Suprapubic skin (tissue), 4 donors: ENCODE results near the gene CEP131. TPM values are rescaled to one million over a fixed set of nuclear protein-coding genes. Genes with fewer than 3 reads are reported as not detected.

Source experiments
- DNase-seq, 2 donors: peaks; one replicate each; pipeline ENCODE4 v3.0.0-alpha.2; 2019; ENCODE audit warnings: low spot score in 2 of 2
- H3K27ac ChIP-seq: fragments of 200-600 bp; sonication (generic); one replicate; pipeline ENCODE4 v1.5.1; 2019
- H3K27me3 ChIP-seq: fragments of 200-600 bp; sonication (generic); one replicate; pipeline ENCODE4 v1.5.1; 2019
- H3K36me3 ChIP-seq: fragments of 200-600 bp; sonication (generic); one replicate; pipeline ENCODE4 v1.5.1; 2019
- H3K4me1 ChIP-seq: fragments of 200-600 bp; sonication (generic); one replicate; pipeline ENCODE4 v1.5.1; 2019
- H3K4me3 ChIP-seq: fragments of 200-600 bp; sonication (generic); one replicate; pipeline ENCODE4 v1.5.1; 2019; ENCODE audit warnings: mild to moderate bottlenecking
- H3K9me3 ChIP-seq: fragments of 200-600 bp; sonication (generic); one replicate; pipeline ENCODE4 v1.5.1; 2019
- CTCF ChIP-seq, 2 donors: fragments of 200-600 bp in 1 of 2; fragments of 450-650 bp in 1 of 2; sonication (generic) in 1 of 2; IDR thresholded peaks; one replicate each; pipeline ENCODE4 v1.5.1; 2016 to 2019; ENCODE audit warnings: antibody characterized with exemption in 2 of 2, mild to moderate bottlenecking in 1 of 2, moderate library complexity in 1 of 2
- EP300 ChIP-seq: sonication (generic); formaldehyde crosslinking; IDR thresholded peaks from one replicate; pipeline ENCODE4 v1.6.1; 2017; ENCODE audit warnings: antibody characterized with exemption
- POLR2A ChIP-seq, 2 donors: fragments of 450-650 bp; IDR thresholded peaks; one replicate each; pipeline ENCODE4 v1.6.1; 2017; ENCODE audit warnings: antibody characterized with exemption in 2 of 2, mild to moderate bottlenecking in 2 of 2, moderate library complexity in 2 of 2
- POLR2AphosphoS5 ChIP-seq, 3 donors: sonication (generic); formaldehyde crosslinking; IDR thresholded peaks; one replicate each; pipeline ENCODE4 v1.6.1; 2017; ENCODE audit warnings: antibody characterized with exemption in 3 of 3
- WGBS: methylation state at CpG from one replicate; pipeline ENCODE4 v1.1.5; 2018; 5-methylcytosine and 5-hydroxymethylcytosine counted together
- total RNA-seq, 4 donors: library from RNA; depleted of rRNA; stranded (reverse); fragments of >200 nt; gene quantifications; one replicate each; pipeline ENCODE4 v1.1.0, GENCODE V29; 2016

CEP131 gene
- total RNA-seq, 4 donors from 2014 or later: 4.2 to 9.5 (median 8.0) TPM

GRCh38 chr17:81183316-81183715 lies 39.4 kb downstream of the CEP131 start:
- Histone ChIP-seq H3K9me3 (no peaks in the 10 kb centered on the region), H3K36me3 (no peaks in the 10 kb centered on the region), H3K4me3 (no peak overlapping the region), H3K27ac (no peak overlapping the region), H3K27me3 (peaks cover 16% of the 10 kb centered on the region), H3K4me1 (no peaks in the 10 kb centered on the region)
- 91% methylated on average over 4 of the region's 10 CpGs for WGBS
- TF ChIP-seq EP300: no peak
- no peak for TF ChIP-seq POLR2AphosphoS5 (IDR thresholded peaks at IDR 0.05)
- no peak for TF ChIP-seq CTCF (IDR thresholded peaks at IDR 0.05)
- no peak for TF ChIP-seq POLR2A (IDR thresholded peaks at IDR 0.05)
- DNase-seq: no peak

GRCh38 chr17:81182596-81182995 lies 40.2 kb downstream of the CEP131 start:
- 68% methylated on average over 5 of the region's 5 CpGs for WGBS
- no peak for TF ChIP-seq EP300
- TF ChIP-seq POLR2A (IDR thresholded peaks at IDR 0.05): no peak
- no peak for TF ChIP-seq POLR2AphosphoS5 (IDR thresholded peaks at IDR 0.05)
- no peak for TF ChIP-seq CTCF (IDR thresholded peaks at IDR 0.05)
- Histone ChIP-seq H3K9me3 (no peaks in the 10 kb centered on the region), H3K27ac (no peak overlapping the region), H3K27me3 (peaks cover 16% of the 10 kb centered on the region), H3K4me3 (no peak overlapping the region), H3K4me1 (no peaks in the 10 kb centered on the region), H3K36me3 (no peaks in the 10 kb centered on the region)
- no peak for DNase-seq

GRCh38 chr17:81181811-81182185 lies 41.0 kb downstream of the CEP131 start:
- no CpG with 5 or more reads among the region's 19 CpGs for WGBS
- Histone ChIP-seq H3K36me3 (no peaks in the 10 kb centered on the region), H3K4me3 (no peak overlapping the region), H3K27ac (no peak overlapping the region), H3K9me3 (no peaks in the 10 kb centered on the region), H3K4me1 (no peaks in the 10 kb centered on the region), H3K27me3 (peaks cover 16% of the 10 kb centered on the region)
- no peak for DNase-seq
- TF ChIP-seq EP300 (no peak), CTCF (IDR thresholded peaks at IDR 0.05) (no peak), POLR2AphosphoS5 (IDR thresholded peaks at IDR 0.05) (no peak)

GRCh38 chr17:81180836-81181810 lies 41.6 kb downstream of the CEP131 start:
- H3K4me1 ChIP-seq: no peaks in the 10 kb centered on the region
- 91% methylated on average over 29 of the region's 49 CpGs for WGBS
- no peaks in the 10 kb centered on the region for H3K36me3 ChIP-seq
- H3K27ac ChIP-seq: no peak overlapping the region
- no peaks in the 10 kb centered on the region for H3K9me3 ChIP-seq
- H3K27me3 ChIP-seq: peaks cover 16% of the 10 kb centered on the region
- no peak overlapping the region for H3K4me3 ChIP-seq
- TF ChIP-seq POLR2A (IDR thresholded peaks at IDR 0.05): no peak
- TF ChIP-seq EP300: no peak
- TF ChIP-seq POLR2AphosphoS5 (IDR thresholded peaks at IDR 0.05): no peak
- TF ChIP-seq CTCF (IDR thresholded peaks at IDR 0.05): no peak
- DNase-seq: no peak

- no peak overlapping the region for H3K4me3 ChIP-seq
- DNase-seq: no peak
- H3K36me3 ChIP-seq: no peaks in the 10 kb centered on the region
- no peaks in the 10 kb centered on the region for H3K9me3 ChIP-seq
- 90% methylated on average over 2 of the region's 12 CpGs for WGBS
- TF ChIP-seq EP300 (no peak), CTCF (IDR thresholded peaks at IDR 0.05) (no peak), POLR2A (IDR thresholded peaks at IDR 0.05) (no peak), POLR2AphosphoS5 (IDR thresholded peaks at IDR 0.05) (no peak)
- no peak overlapping the region for H3K27ac ChIP-seq
- H3K4me1 ChIP-seq: no peaks in the 10 kb centered on the region
- peaks cover 16% of the 10 kb centered on the region for H3K27me3 ChIP-seq
Measured at GRCh38 chr17:81179861-81180260, 42.9 kb downstream of the CEP131 start.
